GM10266 (cell line): ENCODE results near the gene CNPY1.

Experiments used
- DNase-seq: peaks from one replicate; pipeline ENCODE4 v3.0.0; 2012; ENCODE audit errors: extremely low spot score
- CTCF ChIP-seq: IDR thresholded peaks from 2 replicates; pipeline ENCODE4 v1.5.1; 2012; ENCODE audit warnings: mild to moderate bottlenecking, low read depth; ENCODE audit not compliant: control insufficient read depth, insufficient read depth; ENCODE audit errors: missing control alignments

CNPY1 gene

GRCh38 chr7:155549226-155549625, 2.9 kb upstream of the CNPY1 start:
- no peak for DNase-seq
- TF ChIP-seq CTCF: no peak

GRCh38 chr7:155547161-155547791, 917 bp upstream of the CNPY1 start:
- TF ChIP-seq CTCF: no peak
- no peak for DNase-seq

- no peak for DNase-seq
Observed at GRCh38 chr7:155545348-155545747, 1.0 kb downstream of the CNPY1 start.

GRCh38 chr7:155544485-155544884, 1.9 kb downstream of the CNPY1 start:
- no peak for DNase-seq
- no peak for TF ChIP-seq CTCF

More at GRCh38 chr7:155545348-155545747, 1.0 kb downstream of the CNPY1 start:
- TF ChIP-seq CTCF: no peak

GRCh38 chr7:155543926-155544325, 2.4 kb downstream of the CNPY1 start:
- TF ChIP-seq CTCF: no peak
- DNase-seq: no peak

GRCh38 chr7:155543011-155543876, 3.1 kb downstream of the CNPY1 start:
- no peak for DNase-seq
- no peak for TF ChIP-seq CTCF

- no peak for DNase-seq
- no peak for TF ChIP-seq CTCF
Observed at GRCh38 chr7:155541986-155542675, 4.2 kb downstream of the CNPY1 start.
